Measurements from ENCODE around the gene SHC3.

Gene SHC3

DNA sequence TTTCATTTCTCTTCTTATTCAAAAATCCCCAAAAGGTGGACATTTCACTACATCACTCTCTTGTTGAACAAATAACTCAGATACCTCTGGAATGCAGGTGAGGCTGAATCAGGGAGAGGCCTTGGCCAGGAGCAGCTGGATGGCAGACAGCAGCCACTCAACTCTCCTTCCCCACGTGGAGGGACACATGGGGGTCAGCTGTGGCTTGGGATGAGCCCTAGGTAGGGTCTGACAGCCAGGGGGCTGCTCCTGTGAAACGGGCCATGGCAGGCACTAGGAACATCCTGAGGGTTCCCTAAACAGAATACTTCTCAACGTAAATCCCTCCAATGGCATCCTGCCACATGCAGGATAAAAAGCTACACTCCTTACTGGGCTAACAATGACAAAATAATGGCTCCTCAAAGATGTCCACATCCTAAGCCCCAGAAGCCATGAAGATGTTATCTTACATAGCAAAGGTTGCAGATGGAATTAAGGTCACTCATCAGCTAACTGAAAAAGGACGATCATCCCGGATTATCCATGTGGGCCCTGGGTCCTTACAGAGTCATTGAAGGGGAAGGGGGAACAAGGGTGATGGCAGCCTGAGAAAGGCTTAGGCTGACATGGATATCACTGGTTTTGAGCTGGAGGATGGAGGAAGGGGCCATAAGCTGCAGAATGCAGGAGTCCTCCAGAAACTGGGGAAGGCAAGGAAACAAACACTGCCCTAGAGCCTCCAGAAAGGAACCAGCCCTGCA, 218.7 kb downstream of the SHC3 start:
- TF ChIP-seq NFIC (IDR thresholded peaks at IDR 0.05): no peak
- TF ChIP-seq TCF12 (IDR thresholded peaks at IDR 0.05; ENCODE audit: low read depth): no peak
- TF ChIP-seq TAF1 (IDR thresholded peaks at IDR 0.05; ENCODE audit: low read depth): no peak
- TF ChIP-seq CEBPB (IDR thresholded peaks at IDR 0.05): no peak

DNA sequence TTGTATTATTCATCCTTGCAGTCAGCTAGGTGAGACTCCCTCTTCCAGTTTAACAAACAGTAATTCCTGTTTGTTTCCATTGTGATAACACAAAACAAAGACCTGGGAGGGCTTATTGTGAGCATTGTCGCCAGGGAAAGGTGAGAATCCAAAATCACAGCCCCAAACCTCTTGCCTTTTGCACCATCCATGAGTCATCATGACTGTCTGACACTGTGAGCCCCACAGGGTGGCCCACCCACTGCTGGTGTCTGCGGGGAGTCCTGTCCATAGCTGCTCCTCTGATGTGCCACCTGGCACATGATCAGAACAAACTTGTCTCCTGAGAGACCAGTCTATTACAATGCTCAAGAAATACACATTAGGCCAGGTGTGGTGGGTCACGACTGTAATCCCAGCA, 221.1 kb downstream of the SHC3 start:
- TF ChIP-seq, protein P1, sequence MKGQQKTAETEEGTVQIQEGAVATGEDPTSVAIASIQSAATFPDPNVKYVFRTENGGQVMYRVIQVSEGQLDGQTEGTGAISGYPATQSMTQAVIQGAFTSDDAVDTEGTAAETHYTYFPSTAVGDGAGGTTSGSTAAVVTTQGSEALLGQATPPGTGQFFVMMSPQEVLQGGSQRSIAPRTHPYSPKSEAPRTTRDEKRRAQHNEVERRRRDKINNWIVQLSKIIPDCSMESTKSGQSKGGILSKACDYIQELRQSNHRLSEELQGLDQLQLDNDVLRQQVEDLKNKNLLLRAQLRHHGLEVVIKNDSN (IDR thresholded peaks at IDR 0.05): no peak
- TF ChIP-seq EGR1 (IDR thresholded peaks at IDR 0.05): no peak
- no peak for TF ChIP-seq CREB1 (IDR thresholded peaks at IDR 0.05; ENCODE audit: low read depth)
- TF ChIP-seq CEBPB (IDR thresholded peaks at IDR 0.05): no peak
- TF ChIP-seq NFIC (IDR thresholded peaks at IDR 0.05): no peak
- no peak for TF ChIP-seq EP300 (IDR thresholded peaks at IDR 0.05; ENCODE audit: borderline replicate concordance)
- no peak for TF ChIP-seq YY1 (IDR thresholded peaks at IDR 0.05; ENCODE audit: low read depth)
- TF ChIP-seq TCF12 (IDR thresholded peaks at IDR 0.05; ENCODE audit: low read depth): no peak
- TF ChIP-seq ZBTB7A (IDR thresholded peaks at IDR 0.05; ENCODE audit: low read depth): no peak

Data from Ishikawa (cell line).